Endodermal cell (in vitro differentiated cells): Measurements from ENCODE around the gene ITGA5. TPM values are rescaled to one million over a fixed set of nuclear protein-coding genes. Genes with fewer than 3 reads are reported as not detected.
A peak's percentile ranks its signal among the peaks of the same experiment; 100 is the strongest.

Source experiments
- DNase-seq: peaks from one replicate; pipeline ENCODE4 v3.0.0-alpha.2; 2017
- H3K27ac ChIP-seq: 2 replicates; pipeline ENCODE4 v1.5.1; 2013; ENCODE audit warnings: mild to moderate bottlenecking, low read depth, low read length, moderate library complexity
- H3K27me3 ChIP-seq: 2 replicates; pipeline ENCODE4 v1.6.1; 2013; ENCODE audit warnings: mild to moderate bottlenecking, low read length, moderate library complexity; ENCODE audit not compliant: insufficient read depth, control insufficient read depth, poor library complexity, severe bottlenecking
- H3K36me3 ChIP-seq: 2 replicates; pipeline ENCODE4 v1.7.0; 2013; ENCODE audit warnings: mild to moderate bottlenecking, low read length, moderate library complexity; ENCODE audit not compliant: control insufficient read depth, insufficient read depth
- H3K4me1 ChIP-seq: one replicate; pipeline ENCODE4 v1.7.0; 2013; ENCODE audit warnings: low read length; ENCODE audit not compliant: control insufficient read depth, insufficient read depth
- H3K4me3 ChIP-seq: 2 replicates; pipeline ENCODE4 v1.5.1; 2013; ENCODE audit warnings: mild to moderate bottlenecking, low read length, moderate library complexity
- H3K9ac ChIP-seq: 2 replicates; pipeline ENCODE4 v1.6.1; 2013; ENCODE audit warnings: mild to moderate bottlenecking, low read length, moderate library complexity; ENCODE audit not compliant: poor library complexity, severe bottlenecking; ENCODE audit errors: extremely low read depth
- H3K9me3 ChIP-seq: 2 replicates; pipeline ENCODE4 v1.6.1; 2013; ENCODE audit warnings: mild to moderate bottlenecking, low read length, moderate library complexity; ENCODE audit not compliant: control insufficient read depth
- H3K27ac Mint-ChIP-seq: 2 replicates; pipeline ENCODE4 v1.8.0; 2020; ENCODE audit warnings: mixed read lengths
- H3K27me3 Mint-ChIP-seq: 2 replicates; pipeline ENCODE4 v1.8.0; 2021; ENCODE audit warnings: mild to moderate bottlenecking, mixed read lengths; ENCODE audit not compliant: insufficient read depth
- H3K36me3 Mint-ChIP-seq: 2 replicates; pipeline ENCODE4 v1.8.0; 2020; ENCODE audit warnings: low read depth, mixed read lengths
- H3K4me1 Mint-ChIP-seq: 2 replicates; pipeline ENCODE4 v1.8.0; 2020; ENCODE audit warnings: mixed read lengths
- H3K4me3 Mint-ChIP-seq: 2 replicates; pipeline ENCODE4 v1.8.0; 2020; ENCODE audit warnings: mild to moderate bottlenecking, moderate library complexity, mixed read lengths
- H3K9me3 Mint-ChIP-seq: 2 replicates; pipeline ENCODE4 v1.8.0; 2020; ENCODE audit warnings: mild to moderate bottlenecking, mixed read lengths
- WGBS, 2 experiments: methylation state at CpG; one replicate each; pipeline versions ENCODE4 v1.1.5 to v1.1.7; 2013; ENCODE audit warnings: missing lambda C conversion rate in 2 of 2, mixed read lengths in 1 of 2; ENCODE audit not compliant: insufficient coverage in 1 of 2, insufficient read length in 1 of 2; 5-methylcytosine and 5-hydroxymethylcytosine counted together
- long read RNA-seq, 4 experiments: library from polyadenylated mRNA in 2 of 4; library from RNA in 1 of 4; library from capped mRNA in 1 of 4; stranded (forward) in 3 of 4; unstranded in 1 of 4; transcript quantifications; one replicate each; pipeline ENCODE4 v2.0.0, GENCODE V29; 2020 to 2021; ENCODE audit warnings: inconsistent platforms in 1 of 4
- polyA plus RNA-seq, 2 experiments: library from polyadenylated mRNA; stranded (reverse); fragments of 50-300 nt; gene quantifications; one replicate each; pipeline ENCODE4 v1.2.3, GENCODE V29; 2013
- total RNA-seq, 2 donors: library from RNA; stranded (reverse); fragmentation: NEBNext Ultra II Directional in 1 of 2; extraction: Animal tissue kit (Norgen Biotek cat#: 25700) in 1 of 2; gene quantifications; 2 replicates in 1 of 2; 3 replicates in 1 of 2; pipeline ENCODE4 v1.2.1, GENCODE V29; 2021
- TF ChIP-seq, protein P1 (sequence below): fragments of 200-600 bp; sonication (generic); conservative IDR thresholded peaks from 2 replicates; pipeline ENCODE4 v1.5.0; 2021; ENCODE audit warnings: antibody characterized with exemption, mild to moderate bottlenecking

The ITGA5 gene
- total RNA-seq, result 100 to 1,000 TPM; 189 to 243 TPM
- polyA plus RNA-seq (2013, experiment 1 of 2), result 71.1 TPM
- 77.0 TPM for polyA plus RNA-seq (2013, experiment 2 of 2)
- long read RNA-seq, experiment 1, full-length matches to known transcripts, result 18 of 82 reads
- long read RNA-seq, experiment 1, partial matches to known transcripts, result 47 of 82 reads
- long read RNA-seq, experiment 1, other reads (novel, unspliced or antisense), result 17 of 82 reads
- long read RNA-seq, experiment 2, full-length matches to known transcripts, result 5 of 17 reads
- long read RNA-seq, experiment 2, partial matches to known transcripts, result 5 of 17 reads
- long read RNA-seq, experiment 2, other reads (novel, unspliced or antisense), result 7 of 17 reads
- long read RNA-seq, experiment 3, full-length matches to known transcripts, result 9 of 30 reads
- long read RNA-seq, experiment 3, partial matches to known transcripts, result 11 of 30 reads
- long read RNA-seq, experiment 3, other reads (novel, unspliced or antisense), result 10 of 30 reads
- long read RNA-seq, experiment 4, partial matches to known transcripts, result 1 of 2 reads
- long read RNA-seq, experiment 4, other reads (novel, unspliced or antisense), result 1 of 2 reads

DNA sequence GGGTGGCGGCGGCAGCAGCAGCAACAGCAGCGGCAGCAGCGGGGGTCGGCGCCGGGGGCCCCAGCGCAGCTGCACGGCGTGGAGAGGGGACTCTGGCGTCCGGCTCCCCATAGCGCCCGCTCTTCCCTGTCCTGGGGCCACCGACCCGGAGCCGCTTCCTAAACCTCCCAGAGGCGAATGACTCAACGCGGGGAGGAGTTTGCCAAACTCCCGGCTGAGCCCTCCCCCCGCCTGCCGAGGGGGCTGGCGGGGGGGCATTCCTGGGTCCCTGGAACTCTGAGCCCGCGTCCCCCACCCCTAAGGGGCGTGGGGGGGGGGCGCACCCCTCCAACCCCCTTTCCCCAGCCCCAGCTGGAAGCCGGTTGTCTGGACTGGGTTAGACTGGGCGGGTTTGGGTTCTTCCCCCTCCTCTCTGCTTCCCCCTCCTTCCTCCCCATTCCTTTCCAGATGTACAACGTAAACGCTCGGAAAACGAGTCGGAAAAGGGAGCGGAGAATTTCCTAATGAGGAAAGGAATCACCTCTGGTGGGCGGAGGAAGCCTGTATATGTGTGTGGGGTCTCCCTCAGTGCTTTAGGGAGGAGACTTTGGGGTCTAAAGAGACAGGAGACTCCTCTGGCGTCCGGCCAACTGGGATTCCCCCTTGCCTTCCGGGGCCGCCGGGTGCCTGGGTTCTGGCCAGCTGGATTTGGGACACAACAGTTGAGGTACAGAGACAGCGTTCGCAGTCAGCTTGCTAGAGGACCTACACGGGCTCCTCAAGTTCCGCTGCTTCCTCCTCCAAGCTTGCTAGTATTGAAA lies at the start of gene ITGA5:
ITGA5 (minus strand) TSS at position 179 of the 800 bp plus-strand sequence; CDS start at position 111, 68 bp downstream.
- H3K27me3 Mint-ChIP-seq, result peaks cover 6% of the 10 kb centered on the region
- H3K9me3 Mint-ChIP-seq, result no peaks in the 10 kb centered on the region
- WGBS, 2 experiments, result 6 to 13% methylated on average over 16 to 43 of the region's 46 CpGs
- peak within 1 kb of the TSS; percentile 96 for H3K4me3 Mint-ChIP-seq
- H3K4me1 ChIP-seq, result peaks cover 12% of the 10 kb centered on the region
- peaks cover 52% of the 10 kb centered on the region for H3K4me1 Mint-ChIP-seq
- peak within 1 kb of the TSS; percentile 82 for H3K9ac ChIP-seq
- TF ChIP-seq, protein P1, sequence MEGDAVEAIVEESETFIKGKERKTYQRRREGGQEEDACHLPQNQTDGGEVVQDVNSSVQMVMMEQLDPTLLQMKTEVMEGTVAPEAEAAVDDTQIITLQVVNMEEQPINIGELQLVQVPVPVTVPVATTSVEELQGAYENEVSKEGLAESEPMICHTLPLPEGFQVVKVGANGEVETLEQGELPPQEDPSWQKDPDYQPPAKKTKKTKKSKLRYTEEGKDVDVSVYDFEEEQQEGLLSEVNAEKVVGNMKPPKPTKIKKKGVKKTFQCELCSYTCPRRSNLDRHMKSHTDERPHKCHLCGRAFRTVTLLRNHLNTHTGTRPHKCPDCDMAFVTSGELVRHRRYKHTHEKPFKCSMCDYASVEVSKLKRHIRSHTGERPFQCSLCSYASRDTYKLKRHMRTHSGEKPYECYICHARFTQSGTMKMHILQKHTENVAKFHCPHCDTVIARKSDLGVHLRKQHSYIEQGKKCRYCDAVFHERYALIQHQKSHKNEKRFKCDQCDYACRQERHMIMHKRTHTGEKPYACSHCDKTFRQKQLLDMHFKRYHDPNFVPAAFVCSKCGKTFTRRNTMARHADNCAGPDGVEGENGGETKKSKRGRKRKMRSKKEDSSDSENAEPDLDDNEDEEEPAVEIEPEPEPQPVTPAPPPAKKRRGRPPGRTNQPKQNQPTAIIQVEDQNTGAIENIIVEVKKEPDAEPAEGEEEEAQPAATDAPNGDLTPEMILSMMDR, result no peak
- H3K36me3 Mint-ChIP-seq, result peaks cover 10% of the 10 kb centered on the region
- peak within 1 kb of the TSS; percentile 90 for H3K27ac Mint-ChIP-seq
- H3K4me3 ChIP-seq, result peak within 1 kb of the TSS; percentile 93
- no peaks in the 10 kb centered on the region for H3K9me3 ChIP-seq
- H3K27me3 ChIP-seq, result no peaks in the 10 kb centered on the region
- H3K36me3 ChIP-seq, result no peaks in the 10 kb centered on the region
- DNase-seq, result peak; percentile 90
- no peak within 1 kb of the TSS for H3K27ac ChIP-seq

DNA sequence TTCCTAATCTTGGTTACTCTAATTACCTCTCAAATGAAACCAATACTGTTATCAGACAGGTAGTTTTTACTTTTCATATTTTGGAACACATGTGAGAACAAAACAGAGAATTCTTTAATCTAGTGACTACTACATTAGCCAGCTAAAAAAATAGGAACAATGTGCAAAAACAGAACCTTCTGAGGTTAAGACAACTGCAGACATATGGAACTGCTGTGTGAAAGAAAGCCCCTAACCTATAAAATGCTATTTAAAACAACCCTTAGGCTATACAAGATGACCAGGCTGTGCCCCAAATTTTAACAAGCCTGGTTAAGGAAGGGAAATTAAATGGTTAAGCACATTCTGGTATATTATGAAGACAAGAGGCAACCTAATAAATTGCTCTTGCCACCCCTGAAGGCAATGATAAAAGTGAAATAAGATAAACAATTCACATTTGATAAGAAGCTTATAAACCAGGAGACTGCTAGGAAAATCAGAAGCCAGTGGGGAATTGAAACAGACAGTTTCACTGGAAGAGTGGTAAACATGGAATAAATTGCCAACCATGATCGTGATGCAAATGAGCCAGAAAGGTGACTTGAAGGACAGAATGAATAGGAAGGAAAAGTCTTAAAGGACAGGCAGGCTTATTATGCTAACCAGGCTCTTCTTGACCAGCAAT lies 46.9 kb upstream of the ITGA5 start:
- no peak for DNase-seq
- no peak overlapping the region for H3K4me3 Mint-ChIP-seq
- H3K27ac Mint-ChIP-seq, result no peak overlapping the region
- Histone ChIP-seq H3K4me1 (no peaks in the 10 kb centered on the region), H3K9me3 (no peaks in the 10 kb centered on the region), H3K27ac (no peak overlapping the region), H3K36me3 (no peaks in the 10 kb centered on the region), H3K4me3 (no peak overlapping the region), H3K9ac (no peak overlapping the region), H3K27me3 (peaks cover 31% of the 10 kb centered on the region)
- no peaks in the 10 kb centered on the region for H3K9me3 Mint-ChIP-seq
- H3K36me3 Mint-ChIP-seq, result no peaks in the 10 kb centered on the region
- H3K4me1 Mint-ChIP-seq, result peaks cover 1% of the 10 kb centered on the region
- TF ChIP-seq, protein P1, result no peak
- 83 to 94% methylated on average over 1 of the region's 1 CpG for WGBS, 2 experiments
- H3K27me3 Mint-ChIP-seq, result peaks cover 64% of the 10 kb centered on the region

DNA sequence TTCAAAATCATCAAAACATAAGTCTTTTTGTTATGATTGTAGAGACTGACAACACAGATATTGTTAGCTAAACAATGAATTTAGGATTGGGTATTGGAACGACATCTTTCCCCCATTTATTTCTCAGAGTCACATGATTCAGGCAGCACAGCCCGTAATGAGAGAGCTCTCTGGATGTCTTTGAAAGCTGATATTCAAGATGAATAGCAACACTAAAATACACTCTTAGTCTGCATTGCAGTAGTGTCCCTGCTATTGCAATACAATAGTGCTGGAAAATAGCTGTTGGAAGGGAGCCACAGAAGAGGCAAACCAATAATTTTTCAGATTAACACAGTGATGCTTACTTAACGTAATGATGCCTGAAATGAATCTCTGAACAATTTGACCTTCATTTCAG lies 44.4 kb upstream of the ITGA5 start:
- H3K4me3 Mint-ChIP-seq, result no peak overlapping the region
- TF ChIP-seq, protein P1, result no peak
- no peaks in the 10 kb centered on the region for H3K36me3 ChIP-seq
- peaks cover 36% of the 10 kb centered on the region for H3K27me3 ChIP-seq
- no peak overlapping the region for H3K4me3 ChIP-seq
- peaks cover 80% of the 10 kb centered on the region for H3K27me3 Mint-ChIP-seq
- no peaks in the 10 kb centered on the region for H3K9me3 Mint-ChIP-seq
- H3K27ac ChIP-seq, result no peak overlapping the region
- H3K9me3 ChIP-seq, result no peaks in the 10 kb centered on the region
- no peak overlapping the region for H3K27ac Mint-ChIP-seq
- peaks cover 1% of the 10 kb centered on the region for H3K4me1 Mint-ChIP-seq
- DNase-seq, result no peak
- H3K4me1 ChIP-seq, result no peaks in the 10 kb centered on the region
- no peak overlapping the region for H3K9ac ChIP-seq
- no peaks in the 10 kb centered on the region for H3K36me3 Mint-ChIP-seq
- WGBS, 2 experiments, result 50 to 81% methylated on average over 1 to 3 of the region's 3 CpGs
